NCI-H2081 (cell line): ENCODE data around the gene OR1G1.
"Not testable (repeated sequence)": the region's sequence is repeated elsewhere in the genome, so short reads cannot be mapped to it uniquely, and the experiment has no call there.

Experiments
- DNase-seq, 2 experiments: peaks; one replicate each; lab custom pipeline; 2025; lab: John Stamatoyannopoulos, UW

The OR1G1 gene

DNA sequence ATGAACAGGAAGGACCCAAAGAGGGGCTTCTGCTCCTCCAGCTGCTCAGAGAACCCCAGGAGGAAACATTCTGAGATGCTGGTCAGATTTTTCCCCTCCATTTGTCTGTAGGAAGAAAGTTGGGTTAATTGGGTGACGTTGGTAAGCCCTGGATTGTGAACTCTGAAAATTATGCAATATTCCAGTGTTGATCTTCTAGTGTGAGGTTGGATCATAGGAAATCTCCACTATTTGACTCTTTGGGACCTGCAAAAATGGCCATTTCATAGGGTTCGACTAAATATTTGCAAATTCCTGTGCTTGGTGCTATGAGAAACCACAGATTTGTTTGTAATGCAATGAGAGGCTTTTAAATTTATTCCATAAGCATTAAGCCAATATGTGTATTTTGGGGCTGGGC, at the start of gene OR1G1:
OR1G1 (minus strand) TSS at position 101 of the 400 bp plus-strand sequence; CDS start at position 101, 0 bp downstream.
- no peak for DNase-seq

GRCh38 chr17:3167574-3167973, 40.2 kb upstream of the OR1G1 start:
- no peak for DNase-seq

DNA sequence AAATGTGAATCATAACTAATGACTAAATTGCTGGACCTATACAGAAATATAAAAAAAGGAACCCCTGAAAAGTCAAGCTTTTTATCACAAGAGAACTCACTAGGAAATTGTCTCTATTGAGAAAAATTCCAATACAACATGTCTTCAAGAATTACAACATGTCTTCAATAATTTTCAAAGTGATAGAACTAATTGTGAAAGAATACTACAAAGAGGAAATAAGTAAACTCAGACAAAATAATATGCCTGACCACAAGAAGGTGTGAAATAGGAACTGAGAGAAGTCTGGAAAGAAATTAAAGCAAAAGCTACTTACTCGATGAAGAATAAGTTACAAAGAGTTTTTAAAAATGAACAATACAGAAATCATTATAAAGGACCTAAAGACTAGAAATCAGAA, 29.9 kb upstream of the OR1G1 start:
- no peak for DNase-seq

- DNase-seq = not testable (repeated sequence)
These were observed 10.1 kb upstream of the OR1G1 start for GRCh38 chr17:3137494-3137893.

DNA sequence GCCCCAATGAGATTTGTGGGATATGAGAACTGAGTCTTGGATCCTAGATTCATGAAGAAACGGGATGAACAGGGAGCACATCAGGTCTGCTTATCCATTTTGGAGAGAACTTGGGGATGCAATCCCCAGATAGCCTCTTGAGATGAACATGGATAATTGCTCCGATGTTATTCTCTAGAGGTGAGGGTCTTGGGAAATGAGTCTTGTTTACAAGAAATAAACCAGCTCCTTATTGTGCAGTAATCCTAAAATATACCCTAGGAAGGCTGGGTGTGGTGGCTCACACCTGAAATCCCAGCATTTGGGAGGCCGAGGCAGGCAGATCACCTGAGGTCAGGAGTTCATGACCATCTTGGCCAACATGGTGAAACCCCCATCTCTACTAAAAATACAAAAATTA, 23.0 kb downstream of the OR1G1 start, which contains the start of gene OR1D2:
OR1D2 (minus strand) TSS at position 101 of the 400 bp plus-strand sequence. CDS start 11,426 bp downstream, outside the sequence.
- no peak for DNase-seq
